HepG2 (cell line): ENCODE measurements around the gene FUT8.

ENCODE experiments used
- CBX5 ChIP-seq: sonication (generic); formaldehyde crosslinking; IDR thresholded peaks from 2 replicates; pipeline ENCODE4 v1.4.0; 2020; ENCODE audit warnings: missing genetic modification reagents, borderline replicate concordance
- CHD2 ChIP-seq: IDR thresholded peaks from 2 replicates; pipeline ENCODE4 v1.6.1; 2011; ENCODE audit warnings: low read depth, low read length, improper control_type of control experiment
- EZH2 ChIP-seq: conservative IDR thresholded peaks from 2 replicates; pipeline ENCODE4 v1.6.1; 2012; ENCODE audit warnings: mild to moderate bottlenecking, low read depth, low read length, moderate library complexity
- GATAD2A ChIP-seq: IDR thresholded peaks from 2 replicates; pipeline ENCODE4 v1.6.1; 2016
- NFATC3 ChIP-seq: sonication (generic); formaldehyde crosslinking; IDR thresholded peaks from 2 replicates; pipeline ENCODE4 v1.5.1; 2020; ENCODE audit warnings: mild to moderate bottlenecking, missing genetic modification reagents
- POLR2A ChIP-seq, 2 experiments: IDR thresholded peaks; 2 replicates each; pipeline ENCODE4 v1.6.1; 2011; ENCODE audit warnings: low read depth in 2 of 2, low read length in 2 of 2, mild to moderate bottlenecking in 1 of 2, moderate library complexity in 1 of 2; ENCODE audit not compliant: insufficient read depth in 1 of 2
- RAD51 ChIP-seq: fragments of 450-650 bp; IDR thresholded peaks from 2 replicates; pipeline ENCODE4 v1.6.1; 2016; ENCODE audit warnings: borderline replicate concordance
- TOE1 ChIP-seq: sonication (generic); formaldehyde crosslinking; IDR thresholded peaks from 2 replicates; pipeline ENCODE4 v1.4.0; 2020; ENCODE audit warnings: mild to moderate bottlenecking, missing genetic modification reagents
- ZFYVE20 ChIP-seq: sonication (generic); formaldehyde crosslinking; IDR thresholded peaks from 2 replicates; pipeline ENCODE4 v1.8.0; 2023; ENCODE audit warnings: low read depth, mild to moderate bottlenecking, moderate library complexity, missing genetic modification reagents, borderline replicate concordance
- ZNF550 ChIP-seq: sonication (generic); formaldehyde crosslinking; IDR thresholded peaks from 2 replicates; pipeline ENCODE4 v1.4.0; 2020; ENCODE audit warnings: mild to moderate bottlenecking, missing genetic modification reagents, borderline replicate concordance
- ZNF569 ChIP-seq: sonication (generic); formaldehyde crosslinking; IDR thresholded peaks from 2 replicates; pipeline ENCODE4 v1.5.0; 2020; ENCODE audit warnings: mild to moderate bottlenecking, missing genetic modification reagents, moderate library complexity, borderline replicate concordance
- TF ChIP-seq, protein P1 (sequence below): sonication (generic); formaldehyde crosslinking; IDR thresholded peaks from 2 replicates; pipeline ENCODE4 v1.5.0; 2020; ENCODE audit warnings: mild to moderate bottlenecking, missing genetic modification reagents, moderate library complexity
- TF ChIP-seq, protein P2 (sequence below), 2 experiments: IDR thresholded peaks; 2 replicates each; pipeline ENCODE4 v1.6.1; 2011 to 2012; ENCODE audit warnings: low read length in 2 of 2, borderline replicate concordance in 1 of 2, low read depth in 1 of 2, mild to moderate bottlenecking in 1 of 2, moderate library complexity in 1 of 2

DNA sequence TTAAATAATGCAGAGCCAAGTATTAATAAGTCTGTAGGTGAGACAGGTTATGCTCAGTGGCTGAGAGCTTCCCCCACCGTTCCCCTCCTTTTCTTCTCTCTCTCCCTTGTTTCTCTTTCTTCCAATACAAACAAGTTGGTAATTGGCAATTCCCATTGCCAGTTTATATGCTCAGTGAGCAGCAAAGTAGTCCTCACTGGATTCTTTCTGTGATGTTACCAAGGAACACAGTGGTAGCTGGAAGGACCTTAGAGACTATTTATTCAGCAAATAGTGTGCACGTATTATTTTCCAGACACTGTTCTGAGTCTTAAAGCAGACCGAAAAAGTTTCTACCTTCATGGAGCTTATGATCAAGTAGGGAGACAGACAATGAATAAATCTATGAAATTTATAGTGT is 344.4 kb downstream of the FUT8 start:
- TF ChIP-seq TOE1 (CRISPR knock-in tag) (no peak), ZNF569 (CRISPR knock-in tag) (no peak), RAD51 (no peak), CHD2 (no peak), ZNF550 (CRISPR knock-in tag) (no peak), EZH2 (no peak), NFATC3 (no peak), CBX5 (CRISPR knock-in tag) (no peak), POLR2A (IDR thresholded peaks at IDR 0.05; ENCODE audit: insufficient read depth in 1 of 2, low read depth in 2 of 2, low read length in 2 of 2) (no peak), ZFYVE20 (CRISPR knock-in tag) (no peak), GATAD2A (CRISPR knock-in tag) (no peak)
- TF ChIP-seq, protein P1, sequence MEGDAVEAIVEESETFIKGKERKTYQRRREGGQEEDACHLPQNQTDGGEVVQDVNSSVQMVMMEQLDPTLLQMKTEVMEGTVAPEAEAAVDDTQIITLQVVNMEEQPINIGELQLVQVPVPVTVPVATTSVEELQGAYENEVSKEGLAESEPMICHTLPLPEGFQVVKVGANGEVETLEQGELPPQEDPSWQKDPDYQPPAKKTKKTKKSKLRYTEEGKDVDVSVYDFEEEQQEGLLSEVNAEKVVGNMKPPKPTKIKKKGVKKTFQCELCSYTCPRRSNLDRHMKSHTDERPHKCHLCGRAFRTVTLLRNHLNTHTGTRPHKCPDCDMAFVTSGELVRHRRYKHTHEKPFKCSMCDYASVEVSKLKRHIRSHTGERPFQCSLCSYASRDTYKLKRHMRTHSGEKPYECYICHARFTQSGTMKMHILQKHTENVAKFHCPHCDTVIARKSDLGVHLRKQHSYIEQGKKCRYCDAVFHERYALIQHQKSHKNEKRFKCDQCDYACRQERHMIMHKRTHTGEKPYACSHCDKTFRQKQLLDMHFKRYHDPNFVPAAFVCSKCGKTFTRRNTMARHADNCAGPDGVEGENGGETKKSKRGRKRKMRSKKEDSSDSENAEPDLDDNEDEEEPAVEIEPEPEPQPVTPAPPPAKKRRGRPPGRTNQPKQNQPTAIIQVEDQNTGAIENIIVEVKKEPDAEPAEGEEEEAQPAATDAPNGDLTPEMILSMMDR (CRISPR knock-in tag), result no peak
- TF ChIP-seq, protein P2, sequence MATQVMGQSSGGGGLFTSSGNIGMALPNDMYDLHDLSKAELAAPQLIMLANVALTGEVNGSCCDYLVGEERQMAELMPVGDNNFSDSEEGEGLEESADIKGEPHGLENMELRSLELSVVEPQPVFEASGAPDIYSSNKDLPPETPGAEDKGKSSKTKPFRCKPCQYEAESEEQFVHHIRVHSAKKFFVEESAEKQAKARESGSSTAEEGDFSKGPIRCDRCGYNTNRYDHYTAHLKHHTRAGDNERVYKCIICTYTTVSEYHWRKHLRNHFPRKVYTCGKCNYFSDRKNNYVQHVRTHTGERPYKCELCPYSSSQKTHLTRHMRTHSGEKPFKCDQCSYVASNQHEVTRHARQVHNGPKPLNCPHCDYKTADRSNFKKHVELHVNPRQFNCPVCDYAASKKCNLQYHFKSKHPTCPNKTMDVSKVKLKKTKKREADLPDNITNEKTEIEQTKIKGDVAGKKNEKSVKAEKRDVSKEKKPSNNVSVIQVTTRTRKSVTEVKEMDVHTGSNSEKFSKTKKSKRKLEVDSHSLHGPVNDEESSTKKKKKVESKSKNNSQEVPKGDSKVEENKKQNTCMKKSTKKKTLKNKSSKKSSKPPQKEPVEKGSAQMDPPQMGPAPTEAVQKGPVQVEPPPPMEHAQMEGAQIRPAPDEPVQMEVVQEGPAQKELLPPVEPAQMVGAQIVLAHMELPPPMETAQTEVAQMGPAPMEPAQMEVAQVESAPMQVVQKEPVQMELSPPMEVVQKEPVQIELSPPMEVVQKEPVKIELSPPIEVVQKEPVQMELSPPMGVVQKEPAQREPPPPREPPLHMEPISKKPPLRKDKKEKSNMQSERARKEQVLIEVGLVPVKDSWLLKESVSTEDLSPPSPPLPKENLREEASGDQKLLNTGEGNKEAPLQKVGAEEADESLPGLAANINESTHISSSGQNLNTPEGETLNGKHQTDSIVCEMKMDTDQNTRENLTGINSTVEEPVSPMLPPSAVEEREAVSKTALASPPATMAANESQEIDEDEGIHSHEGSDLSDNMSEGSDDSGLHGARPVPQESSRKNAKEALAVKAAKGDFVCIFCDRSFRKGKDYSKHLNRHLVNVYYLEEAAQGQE (IDR thresholded peaks at IDR 0.05; ENCODE audit: borderline replicate concordance in 1 of 2, low read depth in 1 of 2, low read length in 2 of 2), result no peak
